Esophagus squamous epithelium (tissue), 5 donors: ENCODE measurements around the gene CHST8. TPM values are rescaled to one million over a fixed set of nuclear protein-coding genes. Genes with fewer than 3 reads are reported as not detected.

ENCODE experiments used
- DNase-seq: peaks from one replicate; lab custom pipeline; 2025; lab: John Stamatoyannopoulos, UW
- H3K27ac ChIP-seq, 4 donors: fragments of 200-600 bp; sonication (generic); one replicate each; pipeline ENCODE4 v1.5.1; 2016 to 2019; ENCODE audit warnings: mild to moderate bottlenecking in 1 of 4
- H3K27me3 ChIP-seq, 4 donors: fragments of 200-600 bp; sonication (generic); 1 replicate in 3 of 4; 2 replicates in 1 of 4; pipeline versions ENCODE4 v1.5.1 to v1.6.0; 2017 to 2021; ENCODE audit warnings: antibody characterized with exemption in 1 of 4
- H3K36me3 ChIP-seq, 3 donors: fragments of 200-600 bp; sonication (generic); one replicate each; pipeline ENCODE4 v1.5.1; 2016 to 2019
- H3K4me1 ChIP-seq, 3 donors: fragments of 200-600 bp; sonication (generic); one replicate each; pipeline ENCODE4 v1.5.1; 2017 to 2019
- H3K4me3 ChIP-seq, 4 donors: fragments of 200-600 bp; sonication (generic); 1 replicate in 3 of 4; 2 replicates in 1 of 4; pipeline ENCODE4 v1.5.1; 2016 to 2019; ENCODE audit warnings: mild to moderate bottlenecking in 2 of 4, moderate library complexity in 1 of 4
- H3K9me3 ChIP-seq, 3 donors: fragments of 200-600 bp; sonication (generic); one replicate each; pipeline ENCODE4 v1.5.1; 2016 to 2019
- CTCF ChIP-seq, 6 experiments: fragments of 450-650 bp in 4 of 6; fragments of 200-600 bp in 2 of 6; sonication (generic) in 2 of 6; IDR thresholded peaks; one replicate each; pipeline ENCODE4 v1.5.1; 2016 to 2019; ENCODE audit warnings: antibody characterized with exemption in 6 of 6, mild to moderate bottlenecking in 4 of 6, moderate library complexity in 4 of 6
- POLR2A ChIP-seq, 4 donors: fragments of 450-650 bp; IDR thresholded peaks; one replicate each; pipeline ENCODE4 v1.6.1; 2017; ENCODE audit warnings: antibody characterized with exemption in 4 of 4, mild to moderate bottlenecking in 4 of 4, moderate library complexity in 3 of 4
- WGBS, 2 donors: methylation state at CpG; one replicate each; pipeline ENCODE4 v1.1.5; 2018; 5-methylcytosine and 5-hydroxymethylcytosine counted together
- intact Hi-C: fragments of 100-400 bp; cut with DNase I; formaldehyde crosslinking; loops from one replicate; pipeline ENCODE4 v1.15.0; 2022
- total RNA-seq, 4 donors: library from RNA; depleted of rRNA; stranded (reverse); fragments of >200 nt; gene quantifications; one replicate each; pipeline ENCODE4 v1.1.0, GENCODE V29; 2016
- donor health status: DM: yes; HTN: yes; CAD: no.

CHST8 gene
- total RNA-seq, 4 donors from 2014 or later = 0.38 TPM; not detected in 3

GRCh38 chr19:33798681-33799111, 176.9 kb downstream of the CHST8 start:
- WGBS, 2 donors = 32 to 52% methylated on average over 12 of the region's 12 CpGs

GRCh38 chr19:33799476-33799875, 177.7 kb downstream of the CHST8 start:
- no peak for DNase-seq
- peaks cover 0 to 49% (median 13%) of the 10 kb centered on the region in 3 donors for H3K36me3 ChIP-seq
- peak overlapping the region; percentile 51 to 98 (median 93) for H3K27ac ChIP-seq
- H3K4me1 ChIP-seq = peaks cover 9 to 78% (median 33%) of the 10 kb centered on the region in 3 donors
- intact Hi-C loops = no loop called here
- H3K27me3 ChIP-seq = no peaks in the 10 kb centered on the region
- WGBS, 2 donors = 68 to 70% methylated on average over 2 to 3 of the region's 5 CpGs
- H3K9me3 ChIP-seq = no peaks in the 10 kb centered on the region
- H3K4me3 ChIP-seq = peak overlapping the region in 2 of 4 donors; percentile 91
- no peak for TF ChIP-seq CTCF (IDR thresholded peaks at IDR 0.05)

More at GRCh38 chr19:33798681-33799111, 176.9 kb downstream of the CHST8 start:
- H3K36me3 ChIP-seq = peaks cover 0 to 41% (median 13%) of the 10 kb centered on the region in 3 donors
- no peaks in the 10 kb centered on the region for H3K9me3 ChIP-seq
- no peaks in the 10 kb centered on the region for H3K27me3 ChIP-seq
- H3K27ac ChIP-seq = peak overlapping the region; percentile 89 to 98 (median 98)
- no peak for TF ChIP-seq CTCF (IDR thresholded peaks at IDR 0.05)
- no peak for TF ChIP-seq POLR2A (IDR thresholded peaks at IDR 0.05)
- H3K4me3 ChIP-seq = peak overlapping the region; percentile 59 to 91 (median 81)
- no peak for DNase-seq
- intact Hi-C loops = no loop called here
- peaks cover 9 to 72% (median 27%) of the 10 kb centered on the region in 3 donors for H3K4me1 ChIP-seq

GRCh38 chr19:33800012-33800680, 178.4 kb downstream of the CHST8 start:
- no peaks in the 10 kb centered on the region for H3K9me3 ChIP-seq
- H3K27me3 ChIP-seq = no peaks in the 10 kb centered on the region
- peak overlapping the region in 2 of 4 donors; percentile 91 for H3K4me3 ChIP-seq
- H3K27ac ChIP-seq = peak overlapping the region in 3 of 4 donors; percentile 51 to 98 (median 97)
- intact Hi-C loops = no loop called here
- H3K4me1 ChIP-seq = peaks cover 9 to 78% (median 35%) of the 10 kb centered on the region in 3 donors
- peaks cover 0 to 56% (median 13%) of the 10 kb centered on the region in 3 donors for H3K36me3 ChIP-seq
- TF ChIP-seq CTCF (IDR thresholded peaks at IDR 0.05) = no peak
- no peak for TF ChIP-seq POLR2A (IDR thresholded peaks at IDR 0.05)
- no peak for DNase-seq
- WGBS, 2 donors = 68 to 75% methylated on average over 5 to 7 of the region's 16 CpGs

GRCh38 chr19:33801411-33801810, 179.7 kb downstream of the CHST8 start:
- no peak overlapping the region for H3K4me3 ChIP-seq
- intact Hi-C loops = no loop called here
- H3K27ac ChIP-seq = peak overlapping the region in 2 of 4 donors; percentile 22 to 25
- DNase-seq = no peak
- 100% methylated on average over 1 of the region's 5 CpGs; no CpG with 5 or more reads in 1 of the 2 donors for WGBS, 2 donors
- TF ChIP-seq CTCF (IDR thresholded peaks at IDR 0.05) (no peak), POLR2A (IDR thresholded peaks at IDR 0.05) (no peak)
- H3K36me3 ChIP-seq = peaks cover 0 to 61% (median 13%) of the 10 kb centered on the region in 3 donors
- no peaks in the 10 kb centered on the region for H3K27me3 ChIP-seq
- H3K9me3 ChIP-seq = no peaks in the 10 kb centered on the region
- peaks cover 19 to 89% (median 47%) of the 10 kb centered on the region in 3 donors for H3K4me1 ChIP-seq

- Histone ChIP-seq H3K36me3 (peaks cover 0 to 67% (median 13%) of the 10 kb centered on the region in 3 donors), H3K4me1 (peaks cover 19 to 95% (median 52%) of the 10 kb centered on the region in 3 donors)
Measured at GRCh38 chr19:33802001-33802400, 180.2 kb downstream of the CHST8 start.

More at GRCh38 chr19:33802001-33802400, 180.2 kb downstream of the CHST8 start:
- peak overlapping the region in 2 of 4 donors; percentile 22 to 82 for H3K27ac ChIP-seq
- intact Hi-C loops = no loop called here
- WGBS, 2 donors = 70 to 81% methylated on average over 2 to 6 of the region's 10 CpGs
- no peak overlapping the region for H3K4me3 ChIP-seq
- no peaks in the 10 kb centered on the region for H3K27me3 ChIP-seq
- H3K9me3 ChIP-seq = no peaks in the 10 kb centered on the region
- no peak for DNase-seq
- TF ChIP-seq CTCF (IDR thresholded peaks at IDR 0.05) (no peak), POLR2A (IDR thresholded peaks at IDR 0.05) (no peak)
